Smooth muscle cell (in vitro differentiated cells): ENCODE measurements around the gene GCC2. TPM values are rescaled to one million over a fixed set of nuclear protein-coding genes. Genes with fewer than 3 reads are reported as not detected.

ENCODE experiments used
- DNase-seq: peaks from one replicate; lab custom pipeline; 2025; ENCODE audit not compliant: unreplicated experiment; lab: John Stamatoyannopoulos, UW
- H2AFZ ChIP-seq: fragments of 200-600 bp; sonication (generic); 2 replicates; pipeline ENCODE4 v1.6.0; 2016; ENCODE audit warnings: antibody characterized with exemption, low read depth, mild to moderate bottlenecking
- H3F3A ChIP-seq: fragments of 200-600 bp; sonication (generic); 2 replicates; pipeline ENCODE4 v1.6.0; 2017; ENCODE audit warnings: antibody characterized with exemption, low read depth
- H3K27ac ChIP-seq: fragments of 200-600 bp; sonication (generic); 2 replicates; pipeline ENCODE4 v1.5.1; 2016; ENCODE audit warnings: low read depth, mild to moderate bottlenecking
- H3K27me3 ChIP-seq: fragments of 200-600 bp; sonication (generic); 2 replicates; pipeline ENCODE4 v1.6.1; 2016; ENCODE audit warnings: low read depth, mild to moderate bottlenecking
- H3K36me3 ChIP-seq: fragments of 200-600 bp; sonication (generic); 2 replicates; pipeline ENCODE4 v1.5.1; 2016; ENCODE audit warnings: low read depth
- H3K4me1 ChIP-seq: fragments of 200-600 bp; sonication (generic); 2 replicates; pipeline ENCODE4 v1.5.1; 2016; ENCODE audit warnings: low read depth
- H3K4me2 ChIP-seq: fragments of 200-600 bp; sonication (generic); 2 replicates; pipeline ENCODE4 v1.6.0; 2016; ENCODE audit warnings: mild to moderate bottlenecking
- H3K4me3 ChIP-seq: fragments of 200-600 bp; sonication (generic); 2 replicates; pipeline ENCODE4 v1.5.1; 2016; ENCODE audit warnings: mild to moderate bottlenecking
- H3K79me2 ChIP-seq: fragments of 200-600 bp; sonication (generic); 2 replicates; pipeline ENCODE4 v1.6.0; 2016; ENCODE audit warnings: low read depth, mild to moderate bottlenecking
- H3K9ac ChIP-seq: fragments of 200-600 bp; sonication (generic); 2 replicates; pipeline ENCODE4 v1.6.0; 2016; ENCODE audit warnings: low read depth
- H3K9me3 ChIP-seq: fragments of 200-600 bp; sonication (generic); replicated peaks from 2 replicates; pipeline ENCODE4 v1.5.1; 2016; ENCODE audit warnings: low read depth
- H4K20me1 ChIP-seq: fragments of 200-600 bp; sonication (generic); 2 replicates; pipeline ENCODE4 v1.6.0; 2016; ENCODE audit warnings: low read depth
- WGBS: methylation state at CpG from one replicate; pipeline ENCODE4 v1.1.7; 2016; ENCODE audit warnings: low lambda C conversion rate; 5-methylcytosine and 5-hydroxymethylcytosine counted together
- polyA plus RNA-seq: library from polyadenylated mRNA; unstranded; fragments of >200 nt; fragmentation: Nextera tagmentation; extraction: Ambion mirVana; gene quantifications from 2 replicates; pipeline ENCODE4 v1.2.1, GENCODE V29; 2016
- total RNA-seq: library from RNA; depleted of rRNA; stranded (reverse); fragments of >200 nt; gene quantifications from 2 replicates; pipeline ENCODE4 v1.2.3, GENCODE V29; 2014
- TF ChIP-seq, protein P1 (sequence below): fragments of 200-600 bp; sonication (generic); IDR thresholded peaks from 2 replicates; pipeline ENCODE4 v1.5.1; 2017; ENCODE audit warnings: borderline replicate concordance, mild to moderate bottlenecking, antibody characterized with exemption; ENCODE audit not compliant: insufficient read depth, poor library complexity, severe bottlenecking

GCC2 gene
- total and polyA plus RNA-seq, 2 experiments from 2014 or later, result 18.3 to 36.4 TPM

- Histone ChIP-seq H3K9ac (peak within 1 kb of the TSS; percentile 88), H3K4me3 (peak within 1 kb of the TSS; percentile 94), H3K27ac (peak within 1 kb of the TSS; percentile 87), H2AFZ (peak within 1 kb of the TSS; percentile 41), H3F3A (no peaks in the 10 kb centered on the region), H4K20me1 (peaks cover 43% of the 10 kb centered on the region), H3K36me3 (no peaks in the 10 kb centered on the region), H3K4me1 (peaks cover 32% of the 10 kb centered on the region), H3K9me3 (no peaks in the 10 kb centered on the region), H3K27me3 (no peaks in the 10 kb centered on the region), H3K79me2 (peaks cover 57% of the 10 kb centered on the region), H3K4me2 (peak within 1 kb of the TSS; percentile 91)
- WGBS, result under 1% methylated on average over 40 of the region's 87 CpGs
- DNase-seq, result peak; percentile 94
- TF ChIP-seq, protein P1, sequence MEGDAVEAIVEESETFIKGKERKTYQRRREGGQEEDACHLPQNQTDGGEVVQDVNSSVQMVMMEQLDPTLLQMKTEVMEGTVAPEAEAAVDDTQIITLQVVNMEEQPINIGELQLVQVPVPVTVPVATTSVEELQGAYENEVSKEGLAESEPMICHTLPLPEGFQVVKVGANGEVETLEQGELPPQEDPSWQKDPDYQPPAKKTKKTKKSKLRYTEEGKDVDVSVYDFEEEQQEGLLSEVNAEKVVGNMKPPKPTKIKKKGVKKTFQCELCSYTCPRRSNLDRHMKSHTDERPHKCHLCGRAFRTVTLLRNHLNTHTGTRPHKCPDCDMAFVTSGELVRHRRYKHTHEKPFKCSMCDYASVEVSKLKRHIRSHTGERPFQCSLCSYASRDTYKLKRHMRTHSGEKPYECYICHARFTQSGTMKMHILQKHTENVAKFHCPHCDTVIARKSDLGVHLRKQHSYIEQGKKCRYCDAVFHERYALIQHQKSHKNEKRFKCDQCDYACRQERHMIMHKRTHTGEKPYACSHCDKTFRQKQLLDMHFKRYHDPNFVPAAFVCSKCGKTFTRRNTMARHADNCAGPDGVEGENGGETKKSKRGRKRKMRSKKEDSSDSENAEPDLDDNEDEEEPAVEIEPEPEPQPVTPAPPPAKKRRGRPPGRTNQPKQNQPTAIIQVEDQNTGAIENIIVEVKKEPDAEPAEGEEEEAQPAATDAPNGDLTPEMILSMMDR, result no peak
Observed at GRCh38 chr2:108533832-108534583, 85.0 kb downstream of the GCC2 start, which contains the start of gene LIMS1. Gene LIMS1, plus strand, starts transcription at chr2:108534470. Its CDS starts 93 bp downstream, at chr2:108534563.

GRCh38 chr2:108534584-108535356 is 85.8 kb downstream of the GCC2 start:
- no peaks in the 10 kb centered on the region for H3F3A ChIP-seq
- DNase-seq, result peak; percentile 42
- H3K4me1 ChIP-seq, result peaks cover 32% of the 10 kb centered on the region
- peak overlapping the region; percentile 91 for H3K4me2 ChIP-seq
- H3K9ac ChIP-seq, result peak overlapping the region; percentile 88
- no peaks in the 10 kb centered on the region for H3K36me3 ChIP-seq
- peak overlapping the region; percentile 87 for H3K27ac ChIP-seq
- peaks cover 65% of the 10 kb centered on the region for H3K79me2 ChIP-seq
- TF ChIP-seq, protein P1, result no peak
- H3K27me3 ChIP-seq, result no peaks in the 10 kb centered on the region
- no peak overlapping the region for H2AFZ ChIP-seq
- WGBS, result under 1% methylated on average over 34 of the region's 57 CpGs
- H4K20me1 ChIP-seq, result peaks cover 51% of the 10 kb centered on the region
- peak overlapping the region; percentile 94 for H3K4me3 ChIP-seq
- no peaks in the 10 kb centered on the region for H3K9me3 ChIP-seq

GRCh38 chr2:108535357-108535631 is 86.3 kb downstream of the GCC2 start:
- DNase-seq, result no peak
- 24% methylated on average over 9 of the region's 9 CpGs for WGBS

More at GRCh38 chr2:108535357-108535631, 86.3 kb downstream of the GCC2 start:
- no peaks in the 10 kb centered on the region for H3K9me3 ChIP-seq
- H3K36me3 ChIP-seq, result no peaks in the 10 kb centered on the region
- no peak overlapping the region for H2AFZ ChIP-seq
- no peaks in the 10 kb centered on the region for H3K27me3 ChIP-seq
- peak overlapping the region; percentile 91 for H3K4me2 ChIP-seq
- H3K27ac ChIP-seq, result peak overlapping the region; percentile 87
- peaks cover 32% of the 10 kb centered on the region for H3K4me1 ChIP-seq
- H4K20me1 ChIP-seq, result peaks cover 56% of the 10 kb centered on the region
- peak overlapping the region; percentile 88 for H3K9ac ChIP-seq
- peak overlapping the region; percentile 94 for H3K4me3 ChIP-seq
- H3K79me2 ChIP-seq, result peaks cover 69% of the 10 kb centered on the region
- TF ChIP-seq, protein P1, result no peak
- H3F3A ChIP-seq, result no peaks in the 10 kb centered on the region
